H9 (cell line): Measurements from ENCODE around the gene KIAA1671. TPM values are rescaled to one million over a fixed set of nuclear protein-coding genes. Genes with fewer than 3 reads are reported as not detected.

ENCODE experiments used
- DNase-seq: peaks from one replicate; pipeline ENCODE4 v3.0.0-alpha.2; 2017
- H2AFZ ChIP-seq: one replicate; pipeline ENCODE4 v1.6.1; 2013; ENCODE audit warnings: mild to moderate bottlenecking, low read length, control low read depth, moderate library complexity
- H2AK5ac ChIP-seq: 2 replicates; pipeline ENCODE4 v1.6.1; 2013; ENCODE audit warnings: low read length, control low read depth, mixed read lengths; ENCODE audit not compliant: insufficient read length
- H2BK120ac ChIP-seq: one replicate; pipeline ENCODE4 v1.6.1; 2013; ENCODE audit warnings: low read depth, mild to moderate bottlenecking, low read length, control low read depth, inconsistent platforms; ENCODE audit not compliant: poor library complexity, severe bottlenecking
- H2BK12ac ChIP-seq: 2 replicates; pipeline ENCODE4 v1.6.1; 2013; ENCODE audit warnings: low read length, control low read depth, mixed read lengths, low read depth; ENCODE audit not compliant: insufficient read length
- H2BK15ac ChIP-seq: 2 replicates; pipeline ENCODE4 v1.6.1; 2013; ENCODE audit warnings: low read depth, low read length, control low read depth
- H2BK20ac ChIP-seq: one replicate; pipeline ENCODE4 v1.6.1; 2013; ENCODE audit warnings: low read depth, mild to moderate bottlenecking, low read length, control low read depth, inconsistent platforms; ENCODE audit not compliant: poor library complexity, severe bottlenecking
- H2BK5ac ChIP-seq: 2 replicates; pipeline ENCODE4 v1.6.1; 2013; ENCODE audit warnings: low read length, control low read depth, mixed read lengths; ENCODE audit not compliant: insufficient read length
- H3K14ac ChIP-seq: 2 replicates; pipeline ENCODE4 v1.6.1; 2013; ENCODE audit warnings: low read length, control low read depth; ENCODE audit not compliant: insufficient read depth
- H3K18ac ChIP-seq: 2 replicates; pipeline ENCODE4 v1.6.1; 2013; ENCODE audit warnings: low read depth, mild to moderate bottlenecking, mixed read lengths, low read length, control low read depth; ENCODE audit not compliant: insufficient read length
- H3K23ac ChIP-seq: 2 replicates; pipeline ENCODE4 v1.6.1; 2013; ENCODE audit warnings: low read length, control low read depth, mixed read lengths, low read depth; ENCODE audit not compliant: insufficient read length
- H3K23me2 ChIP-seq: 2 replicates; pipeline ENCODE4 v1.6.1; 2013; ENCODE audit warnings: low read depth, mild to moderate bottlenecking, mixed read lengths, low read length, control low read depth; ENCODE audit not compliant: insufficient read length, poor library complexity, severe bottlenecking
- H3K27ac ChIP-seq: 2 replicates; pipeline ENCODE4 v1.5.1; 2013; ENCODE audit warnings: low read length, control low read depth, mixed read lengths, low read depth; ENCODE audit not compliant: insufficient read length
- H3K27me3 ChIP-seq: 2 replicates; pipeline ENCODE4 v1.6.1; 2013; ENCODE audit warnings: low read length, control low read depth, inconsistent platforms; ENCODE audit not compliant: insufficient read depth
- H3K4ac ChIP-seq: 2 replicates; pipeline ENCODE4 v1.6.1; 2013; ENCODE audit warnings: low read depth, mild to moderate bottlenecking, control low read depth, inconsistent platforms, low read length, moderate library complexity
- H3K4me1 ChIP-seq: 2 replicates; pipeline ENCODE4 v1.6.1; 2013; ENCODE audit warnings: low read length, control low read depth, inconsistent platforms; ENCODE audit not compliant: insufficient read depth
- H3K4me2 ChIP-seq: 2 replicates; pipeline ENCODE4 v1.6.1; 2013; ENCODE audit warnings: low read length, control low read depth, mixed read lengths; ENCODE audit not compliant: insufficient read length, insufficient read depth
- H3K56ac ChIP-seq: 2 replicates; pipeline ENCODE4 v1.6.1; 2013; ENCODE audit warnings: low read depth, mild to moderate bottlenecking, mixed read lengths, low read length, control low read depth; ENCODE audit not compliant: insufficient read length
- H3K79me1 ChIP-seq: 2 replicates; pipeline ENCODE4 v1.6.1; 2013; ENCODE audit warnings: low read depth, mild to moderate bottlenecking, moderate library complexity, low read length, control low read depth, inconsistent platforms; ENCODE audit not compliant: insufficient read depth, poor library complexity, severe bottlenecking
- H3K79me2 ChIP-seq: 2 replicates; pipeline ENCODE4 v1.6.1; 2013; ENCODE audit warnings: low read length, control low read depth, inconsistent platforms; ENCODE audit not compliant: insufficient read depth
- H3K9ac ChIP-seq: 2 replicates; pipeline ENCODE4 v1.6.1; 2013; ENCODE audit warnings: low read length, control low read depth, mixed read lengths; ENCODE audit not compliant: insufficient read length; ENCODE audit errors: extremely low read depth
- H3K9me3 ChIP-seq: one replicate; pipeline ENCODE4 v1.6.1; 2013; ENCODE audit warnings: low read depth, low read length, inconsistent platforms; ENCODE audit not compliant: control insufficient read depth
- H3T11ph ChIP-seq: one replicate; pipeline ENCODE4 v1.6.1; 2013; ENCODE audit warnings: mild to moderate bottlenecking, low read length, control low read depth, inconsistent platforms
- H4K20me1 ChIP-seq: one replicate; pipeline ENCODE4 v1.6.1; 2013; ENCODE audit not compliant: control insufficient read depth, insufficient read length, insufficient read depth
- H4K5ac ChIP-seq: 2 replicates; pipeline ENCODE4 v1.6.1; 2013; ENCODE audit warnings: low read depth, mild to moderate bottlenecking, mixed read lengths, low read length, control low read depth; ENCODE audit not compliant: insufficient read length
- H4K8ac ChIP-seq: replicated peaks from 2 replicates; pipeline ENCODE4 v1.6.1; 2013; ENCODE audit warnings: low read length, control low read depth, mixed read lengths, low read depth; ENCODE audit not compliant: insufficient read length
- H4K91ac ChIP-seq: 2 replicates; pipeline ENCODE4 v1.6.1; 2013; ENCODE audit warnings: low read depth, mild to moderate bottlenecking, moderate library complexity, mixed read lengths, low read length, control low read depth; ENCODE audit not compliant: insufficient read length
- H3K27ac Mint-ChIP-seq, 3 experiments: 2 replicates in 2 of 3; 3 replicates in 1 of 3; pipeline ENCODE4 v1.8.0; 2020 to 2021; ENCODE audit warnings: mixed read lengths in 3 of 3, mild to moderate bottlenecking in 1 of 3, moderate library complexity in 1 of 3
- H3K27me3 Mint-ChIP-seq: 2 replicates; pipeline ENCODE4 v1.8.0; 2021; ENCODE audit warnings: low read depth, mild to moderate bottlenecking, moderate library complexity, mixed read lengths
- H3K36me3 Mint-ChIP-seq, 3 experiments: 2 replicates in 2 of 3; 3 replicates in 1 of 3; pipeline ENCODE4 v1.8.0; 2020 to 2021; ENCODE audit warnings: low read depth in 3 of 3, mixed read lengths in 3 of 3; ENCODE audit not compliant: insufficient read depth in 1 of 3
- H3K4me1 Mint-ChIP-seq, 2 experiments: 2 replicates each; pipeline ENCODE4 v1.8.0; 2020; ENCODE audit warnings: mixed read lengths in 2 of 2
- H3K4me3 Mint-ChIP-seq, 2 experiments: 2 replicates in 1 of 2; 3 replicates in 1 of 2; pipeline ENCODE4 v1.8.0; 2020 to 2021; ENCODE audit warnings: mild to moderate bottlenecking in 2 of 2, mixed read lengths in 2 of 2, moderate library complexity in 1 of 2
- H3K9me3 Mint-ChIP-seq, 2 experiments: 2 replicates in 1 of 2; 3 replicates in 1 of 2; pipeline ENCODE4 v1.8.0; 2020; ENCODE audit warnings: mild to moderate bottlenecking in 2 of 2, mixed read lengths in 2 of 2, moderate library complexity in 1 of 2
- WGBS: extraction: QIAGEN DNeasy Blood & Tissue Kit; methylation state at CpG from one replicate; pipeline ENCODE4 v1.1.7; 2013; ENCODE audit warnings: missing lambda C conversion rate, low lambda C conversion rate, mixed read lengths; ENCODE audit not compliant: insufficient read length; ENCODE audit errors: extremely low coverage; 5-methylcytosine and 5-hydroxymethylcytosine counted together
- total RNA-seq: library from RNA; stranded (reverse); gene quantifications from 2 replicates; pipeline ENCODE4 v1.2.1, GENCODE V29; 2021
- TF ChIP-seq, protein P1 (sequence below): fragments of 200-600 bp; sonication (generic); conservative IDR thresholded peaks from 3 replicates; pipeline ENCODE4 v1.8.0; 2021; ENCODE audit warnings: antibody characterized with exemption, mild to moderate bottlenecking

The KIAA1671 gene
- total RNA-seq, 1 experiment from 2014 or later: 22.6 TPM

DNA sequence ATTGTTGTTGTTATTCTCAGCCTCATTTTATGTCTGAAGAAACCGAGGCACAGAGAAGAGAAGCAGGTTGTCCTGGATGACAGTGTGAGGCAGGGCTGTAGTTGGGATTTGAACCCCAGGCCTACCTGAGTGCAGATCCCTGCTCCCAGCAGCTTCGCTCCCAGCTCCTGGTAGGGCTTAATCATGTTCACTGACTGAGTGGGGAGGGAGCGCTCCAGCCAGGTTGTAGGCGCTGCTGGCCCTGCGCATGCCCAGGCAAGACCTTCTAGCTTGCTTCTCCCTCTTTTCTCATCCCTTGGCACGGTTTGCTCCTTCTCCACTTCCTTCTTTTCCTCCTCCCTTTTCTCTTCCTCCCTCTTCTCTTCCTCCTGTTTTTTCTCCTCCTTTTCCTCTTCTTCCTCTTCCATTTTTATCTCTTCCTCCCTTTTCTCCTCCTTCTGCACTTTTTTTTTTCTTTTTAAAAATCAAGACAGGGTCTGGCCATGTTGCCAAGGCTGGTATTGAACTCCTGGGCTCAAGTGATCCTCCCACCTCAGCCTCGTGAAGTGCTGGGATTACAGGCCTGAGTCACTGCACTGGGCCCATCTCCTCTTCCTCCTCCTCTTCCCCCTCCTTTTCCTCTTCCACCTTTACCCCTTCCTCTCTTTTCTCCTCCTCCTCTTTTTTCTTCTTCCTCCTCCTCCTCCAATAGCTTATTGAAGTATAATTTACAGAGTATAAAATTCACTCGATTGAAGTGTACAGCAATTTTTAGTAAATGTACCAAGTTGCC is 109.3 kb downstream of the KIAA1671 start:
- H3K27me3 ChIP-seq: no peaks in the 10 kb centered on the region
- H3K14ac ChIP-seq: no peak overlapping the region
- no peak for DNase-seq
- no peak overlapping the region for H3K9ac ChIP-seq
- H3K36me3 Mint-ChIP-seq: peaks cover 3 to 6% (median 4%) of the 10 kb centered on the region in 3 experiments; a peak in 5 of 7 replicates
- H3K23ac ChIP-seq: no peak overlapping the region
- no peaks in the 10 kb centered on the region; the same call in 1 of the 2 replicates for H3K4me1 ChIP-seq
- no peak overlapping the region for H2BK5ac ChIP-seq
- H3K79me1 ChIP-seq: no peaks in the 10 kb centered on the region
- no peak overlapping the region for H4K8ac ChIP-seq
- no peak overlapping the region for H2AK5ac ChIP-seq
- H3K4me2 ChIP-seq: no peak overlapping the region
- no peaks in the 10 kb centered on the region for H3K9me3 ChIP-seq
- peaks cover 20 to 23% of the 10 kb centered on the region in 2 experiments for H3K4me1 Mint-ChIP-seq
- H3K4me3 Mint-ChIP-seq: no peak overlapping the region
- no peaks in the 10 kb centered on the region for H3K9me3 Mint-ChIP-seq
- H2BK20ac ChIP-seq: no peak overlapping the region
- H3K79me2 ChIP-seq: no peaks in the 10 kb centered on the region
- H2BK12ac ChIP-seq: no peak overlapping the region
- no CpG with 5 or more reads among the region's 8 CpGs for WGBS
- H4K91ac ChIP-seq: no peak overlapping the region
- H2BK15ac ChIP-seq: no peak overlapping the region
- H3K27me3 Mint-ChIP-seq: no peaks in the 10 kb centered on the region
- no peak overlapping the region for H3K18ac ChIP-seq
- no peaks in the 10 kb centered on the region for H4K20me1 ChIP-seq
- no peak overlapping the region for H3K4ac ChIP-seq
- peak overlapping the region in 2 of 3 experiments; percentile 82 to 93; a peak in 3 of 7 replicates for H3K27ac Mint-ChIP-seq
- no peak overlapping the region for H2BK120ac ChIP-seq
- no peak overlapping the region for H3T11ph ChIP-seq
- no peak overlapping the region for H3K56ac ChIP-seq
- H3K27ac ChIP-seq: no peak overlapping the region
- TF ChIP-seq, protein P1, sequence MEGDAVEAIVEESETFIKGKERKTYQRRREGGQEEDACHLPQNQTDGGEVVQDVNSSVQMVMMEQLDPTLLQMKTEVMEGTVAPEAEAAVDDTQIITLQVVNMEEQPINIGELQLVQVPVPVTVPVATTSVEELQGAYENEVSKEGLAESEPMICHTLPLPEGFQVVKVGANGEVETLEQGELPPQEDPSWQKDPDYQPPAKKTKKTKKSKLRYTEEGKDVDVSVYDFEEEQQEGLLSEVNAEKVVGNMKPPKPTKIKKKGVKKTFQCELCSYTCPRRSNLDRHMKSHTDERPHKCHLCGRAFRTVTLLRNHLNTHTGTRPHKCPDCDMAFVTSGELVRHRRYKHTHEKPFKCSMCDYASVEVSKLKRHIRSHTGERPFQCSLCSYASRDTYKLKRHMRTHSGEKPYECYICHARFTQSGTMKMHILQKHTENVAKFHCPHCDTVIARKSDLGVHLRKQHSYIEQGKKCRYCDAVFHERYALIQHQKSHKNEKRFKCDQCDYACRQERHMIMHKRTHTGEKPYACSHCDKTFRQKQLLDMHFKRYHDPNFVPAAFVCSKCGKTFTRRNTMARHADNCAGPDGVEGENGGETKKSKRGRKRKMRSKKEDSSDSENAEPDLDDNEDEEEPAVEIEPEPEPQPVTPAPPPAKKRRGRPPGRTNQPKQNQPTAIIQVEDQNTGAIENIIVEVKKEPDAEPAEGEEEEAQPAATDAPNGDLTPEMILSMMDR: no peak
- no peak overlapping the region for H4K5ac ChIP-seq
- H2AFZ ChIP-seq: no peak overlapping the region
- H3K23me2 ChIP-seq: peaks cover 3% of the 10 kb centered on the region
